GM18508 (cell line): ENCODE results near the gene CENATAC.
"Not testable (repeated sequence)": the region's sequence is repeated elsewhere in the genome, so short reads cannot be mapped to it uniquely, and the experiment has no call there.

Experiments
- ATAC-seq: cut with Tn5 transposase; IDR thresholded peaks from one replicate; pipeline ENCODE4 v1.9.1; 2021; ENCODE audit warnings: moderate number of reproducible peaks; ENCODE audit not compliant: insufficient read depth, unreplicated experiment

Gene CENATAC

GRCh38 chr11:119051440-119052162 is 53.7 kb downstream of the CENATAC start:
- ATAC-seq = peak; percentile 52

GRCh38 chr11:119052163-119052814 is 54.4 kb downstream of the CENATAC start:
- ATAC-seq = no peak

- no peak for ATAC-seq
These were observed 56.5 kb downstream of the CENATAC start for GRCh38 chr11:119054418-119054817.

- no peak for ATAC-seq
These were observed 58.0 kb downstream of the CENATAC start for GRCh38 chr11:119055901-119056300.

GRCh38 chr11:119056421-119056999 is 58.6 kb downstream of the CENATAC start:
- no peak for ATAC-seq

GRCh38 chr11:119057000-119057769 is 59.2 kb downstream of the CENATAC start, which contains the start of gene HYOU1:
Gene HYOU1 (minus strand): TSS chr11:119057205. CDS start chr11:119056160, 1,045 bp downstream.
- ATAC-seq = peak; percentile 51

GRCh38 chr11:119059128-119059527 is 61.2 kb downstream of the CENATAC start:
- not testable (repeated sequence) for ATAC-seq

GRCh38 chr11:119061256-119061655 is 63.3 kb downstream of the CENATAC start:
- no peak for ATAC-seq

GRCh38 chr11:119062779-119063178 is 64.8 kb downstream of the CENATAC start:
- ATAC-seq = no peak

- no peak for ATAC-seq
These were observed 67.4 kb downstream of the CENATAC start for GRCh38 chr11:119065369-119065768.
